Lower lobe of right lung (tissue), 2 donors: ENCODE measurements around the gene SNRPA1. TPM values are rescaled to one million over a fixed set of nuclear protein-coding genes. Genes with fewer than 3 reads are reported as not detected.

Experiments
- ATAC-seq, 2 donors: fragments of 200-7000 bp; cut with Tn5 transposase; one replicate each; pipeline ENCODE4 v1.9.1; 2020 to 2022; ENCODE audit warnings: mild to moderate bottlenecking in 2 of 2, moderate library complexity in 2 of 2
- DNase-seq: peaks from one replicate; pipeline ENCODE4 v3.0.0-alpha.2; 2020
- H3K27ac ChIP-seq: fragments of 200-600 bp; one replicate; pipeline ENCODE4 v1.8.0; 2022
- H3K27me3 ChIP-seq: fragments of 200-600 bp; one replicate; pipeline ENCODE4 v1.8.0; 2022; ENCODE audit warnings: low read depth
- H3K36me3 ChIP-seq: fragments of 200-600 bp; one replicate; pipeline ENCODE4 v1.8.0; 2022; ENCODE audit warnings: mild to moderate bottlenecking
- H3K4me1 ChIP-seq: fragments of 200-600 bp; one replicate; pipeline ENCODE4 v1.8.0; 2022
- H3K4me3 ChIP-seq: fragments of 200-600 bp; one replicate; pipeline ENCODE4 v1.8.0; 2022; ENCODE audit warnings: mild to moderate bottlenecking
- H3K9me3 ChIP-seq: fragments of 200-600 bp; one replicate; pipeline ENCODE4 v1.8.0; 2022
- CTCF ChIP-seq: fragments of 200-600 bp; IDR thresholded peaks from one replicate; pipeline ENCODE4 v1.8.0; 2022; ENCODE audit warnings: antibody characterized with exemption, mild to moderate bottlenecking
- intact Hi-C: fragments of 100-400 bp; cut with DNase I; formaldehyde crosslinking; loops from one replicate; pipeline ENCODE4 v1.11.0; 2022
- total RNA-seq: library from RNA; stranded (reverse); fragmentation: NEBNext Ultra II Directional; extraction: Animal tissue kit (Norgen Biotek cat#: 25700); gene quantifications from one replicate; pipeline ENCODE4 v1.2.1, GENCODE V29; 2021
- donor health status: DM: no; HTN: yes; CAD: no; lungs with severe emphysema.

The SNRPA1 gene
- total RNA-seq, 1 donor from 2014 or later = 35.4 TPM

GRCh38 chr15:101256757-101257156, 38.3 kb downstream of the SNRPA1 start:
- intact Hi-C loops = loop anchor here (5.0 to 10.0 kb wide), 2 partner anchors 172 to 239 kb away; no protein-coding TSS in a partner anchor
- Histone ChIP-seq H3K4me1 (peaks cover 17% of the 10 kb centered on the region), H3K27me3 (no peaks in the 10 kb centered on the region), H3K36me3 (no peaks in the 10 kb centered on the region), H3K4me3 (no peak overlapping the region), H3K9me3 (no peaks in the 10 kb centered on the region), H3K27ac (no peak overlapping the region)
- TF ChIP-seq CTCF = no peak
- DNase-seq (no peak), ATAC-seq (no peak)

DNA sequence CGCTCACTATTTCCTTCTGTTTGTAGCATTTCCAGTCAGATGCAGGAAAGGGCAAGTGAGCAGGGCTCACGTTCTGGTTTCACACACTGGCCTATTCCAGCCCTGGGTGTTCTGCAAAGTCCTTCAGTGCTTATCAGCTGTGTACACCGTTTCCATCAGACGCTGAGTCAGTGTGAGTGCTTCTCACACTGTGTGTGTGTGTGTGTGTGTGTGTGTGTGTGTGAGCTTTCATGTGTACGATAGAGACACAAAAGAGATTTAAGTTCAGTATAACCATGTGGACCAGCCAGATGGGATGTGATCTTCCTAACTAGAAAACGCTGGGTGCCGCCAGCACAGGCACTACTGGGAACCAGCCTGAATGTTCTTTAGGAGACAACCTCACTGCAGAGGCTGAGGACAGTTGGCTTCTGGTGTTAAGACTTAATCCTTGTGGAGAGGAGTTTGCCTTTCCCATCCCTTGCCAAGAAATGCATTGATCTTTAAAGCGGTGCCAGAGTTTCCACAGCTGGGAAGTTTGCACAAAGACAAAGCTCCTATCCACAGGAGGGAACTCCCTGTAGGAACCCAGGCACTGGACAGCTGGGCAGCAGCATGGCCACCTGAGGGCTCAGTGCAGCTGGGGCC, 39.3 kb downstream of the SNRPA1 start:
- Histone ChIP-seq H3K36me3 (no peaks in the 10 kb centered on the region), H3K9me3 (no peaks in the 10 kb centered on the region), H3K27me3 (no peaks in the 10 kb centered on the region), H3K4me1 (peaks cover 18% of the 10 kb centered on the region), H3K4me3 (no peak overlapping the region), H3K27ac (no peak overlapping the region)
- no peak for TF ChIP-seq CTCF
- no peak for DNase-seq
- ATAC-seq = peak in 1 of 2 donors; percentile 16
- intact Hi-C loops = loop anchor here (5.0 to 10.0 kb wide), 2 partner anchors 171 to 238 kb away; no protein-coding TSS in a partner anchor

DNA sequence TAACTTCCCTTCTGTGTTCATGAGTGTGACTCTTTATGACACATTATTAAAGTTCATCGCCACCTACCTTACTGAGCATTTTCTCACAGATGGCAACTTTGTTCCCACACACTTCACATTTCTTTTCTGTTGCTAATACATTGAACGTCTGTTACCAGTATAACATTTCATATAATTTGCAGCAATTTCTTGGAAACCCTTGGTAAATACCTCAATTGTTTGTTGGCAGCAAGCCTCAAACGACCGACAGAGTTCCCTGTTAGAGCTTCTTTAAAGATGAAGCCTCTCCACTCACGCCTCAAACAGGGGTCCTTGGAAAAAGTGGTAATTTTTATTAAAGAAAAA, 40.0 kb downstream of the SNRPA1 start:
- DNase-seq (no peak), ATAC-seq (no peak)
- Histone ChIP-seq H3K4me3 (no peak overlapping the region), H3K27ac (no peak overlapping the region), H3K27me3 (no peaks in the 10 kb centered on the region), H3K4me1 (peaks cover 25% of the 10 kb centered on the region), H3K36me3 (no peaks in the 10 kb centered on the region), H3K9me3 (no peaks in the 10 kb centered on the region)
- intact Hi-C loops = loop anchor here (5.0 to 10.0 kb wide), 2 partner anchors 170 to 238 kb away; no protein-coding TSS in a partner anchor
- no peak for TF ChIP-seq CTCF

DNA sequence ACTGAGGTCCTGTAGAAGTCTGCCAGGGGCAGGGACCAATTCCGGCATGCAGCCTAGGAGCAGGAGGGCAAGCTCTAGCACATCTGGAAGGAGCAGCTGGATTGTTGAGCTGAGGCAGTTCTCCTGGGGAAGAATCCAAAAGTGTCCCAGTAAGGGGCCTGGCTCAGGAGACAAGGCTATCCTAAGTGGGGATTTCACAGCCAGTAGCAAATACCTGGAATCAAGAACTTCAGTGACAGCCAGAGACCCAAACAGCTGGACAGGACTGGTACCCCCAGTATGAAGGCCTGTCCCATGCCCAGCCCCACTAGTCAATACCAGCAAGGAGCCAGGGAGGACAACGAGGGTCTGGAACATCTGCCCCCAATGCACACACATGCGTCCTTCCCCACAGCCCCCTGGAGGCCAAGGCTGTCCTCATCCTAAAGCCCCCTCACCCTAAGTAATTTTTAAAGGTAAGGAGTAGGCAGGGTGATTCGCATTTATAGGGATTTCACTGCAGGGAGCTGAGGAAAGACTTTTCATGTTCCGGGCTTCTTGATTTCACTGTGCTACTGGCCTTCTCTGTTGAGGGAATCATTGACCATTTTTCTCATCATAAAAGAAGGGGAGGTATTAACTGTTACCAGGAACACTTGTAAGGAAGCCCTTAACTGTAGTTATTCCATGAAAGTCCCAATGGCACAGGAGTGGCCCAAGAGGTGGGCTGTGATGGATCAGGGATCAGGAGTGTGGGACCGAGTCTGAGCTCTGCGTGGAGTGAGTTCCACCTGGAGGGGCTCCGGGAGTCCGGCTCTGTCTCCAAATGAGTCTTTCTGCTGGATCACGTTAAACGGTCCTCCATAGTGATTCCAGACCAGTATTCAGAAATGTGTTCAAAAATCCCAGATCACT, 40.6 kb downstream of the SNRPA1 start:
- no peak overlapping the region for H3K4me3 ChIP-seq
- intact Hi-C loops = loop anchor here (5.0 to 10.0 kb wide), 2 partner anchors 170 to 237 kb away; no protein-coding TSS in a partner anchor
- ATAC-seq (no peak), DNase-seq (no peak)
- peaks cover 30% of the 10 kb centered on the region for H3K4me1 ChIP-seq
- H3K36me3 ChIP-seq = no peaks in the 10 kb centered on the region
- no peaks in the 10 kb centered on the region for H3K9me3 ChIP-seq
- TF ChIP-seq CTCF = no peak
- H3K27me3 ChIP-seq = no peaks in the 10 kb centered on the region
- no peak overlapping the region for H3K27ac ChIP-seq

DNA sequence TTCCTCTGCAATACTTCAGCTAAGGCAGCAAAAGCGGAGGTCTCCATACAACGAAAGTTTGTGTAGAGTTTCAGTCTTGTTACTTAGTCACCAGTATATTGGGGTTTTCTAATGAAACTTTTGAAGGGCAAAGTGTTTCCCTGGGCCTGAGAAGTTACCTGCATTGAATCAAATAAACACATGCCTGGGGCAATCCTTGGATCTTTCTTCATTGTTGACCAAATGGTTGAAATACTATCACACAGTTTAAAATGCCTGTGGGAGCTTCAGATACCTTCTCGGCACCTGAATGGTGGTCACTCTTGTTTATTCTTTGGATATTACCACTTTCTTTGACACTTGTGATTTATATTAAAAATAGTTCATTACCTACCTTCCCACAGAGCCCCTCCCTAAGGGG, 42.2 kb downstream of the SNRPA1 start:
- no peaks in the 10 kb centered on the region for H3K9me3 ChIP-seq
- intact Hi-C loops = loop anchor here (10.0 kb wide), 1 partner anchor 168 kb away; no protein-coding TSS in a partner anchor
- ATAC-seq = no peak
- TF ChIP-seq CTCF = no peak
- peak overlapping the region; percentile 86 for H3K27ac ChIP-seq
- H3K4me3 ChIP-seq = peak overlapping the region; percentile 70
- peaks cover 3% of the 10 kb centered on the region for H3K36me3 ChIP-seq
- peaks cover 39% of the 10 kb centered on the region for H3K4me1 ChIP-seq
- no peak for DNase-seq
- no peaks in the 10 kb centered on the region for H3K27me3 ChIP-seq
